ENCODE data around the gene CREBL2. TPM values are rescaled to one million over a fixed set of nuclear protein-coding genes. Genes with fewer than 3 reads are reported as not detected.

Gene CREBL2
- total RNA-seq, 2 experiments from 2014 or later, result 3.4 to 4.3 TPM

GRCh38 chr12:12673296-12673695, 61.6 kb downstream of the CREBL2 start:
- intact Hi-C loops (cut with micrococcal nuclease; ENCODE audit: unreplicated experiment), result no loop called here
- H2AFZ ChIP-seq (ENCODE audit: low read length), result no peak overlapping the region
- H3K27ac ChIP-seq (ENCODE audit: low read depth, low read length, poor library complexity, severe bottlenecking), result no peak overlapping the region
- H3K9me3 ChIP-seq (ENCODE audit: low read length), result no peaks in the 10 kb centered on the region
- no peaks in the 10 kb centered on the region for H3K9me2 ChIP-seq (ENCODE audit: insufficient read depth, low read length)
- TF ChIP-seq CTCF (conservative IDR thresholded peaks at IDR 0.05; ENCODE audit: low read length) (no peak), EZH2phosphoT487 (IDR thresholded peaks at IDR 0.05; ENCODE audit: borderline replicate concordance, low read depth, low read length) (no peak)
- no peak for DNase-seq (ENCODE audit: low spot score)
- H3K79me2 ChIP-seq (ENCODE audit: insufficient read depth, low read depth, low read length), result no peaks in the 10 kb centered on the region
- ChIA-PET POLR2A (no interaction called here), CTCF (ENCODE audit: unreplicated experiment) (no interaction called here)
- H3K4me3 ChIP-seq (ENCODE audit: low read depth, low read length, poor library complexity, severe bottlenecking), result no peak overlapping the region
- no peak overlapping the region for H3K4me2 ChIP-seq (ENCODE audit: low read length)
- no peaks in the 10 kb centered on the region for H3K36me3 ChIP-seq (ENCODE audit: insufficient read depth, low read length)
- no peaks in the 10 kb centered on the region for H4K20me1 ChIP-seq (ENCODE audit: insufficient read depth, low read length)
- BruUV-seq (replicated peaks), result no TSS peak
- H3K4me1 ChIP-seq (ENCODE audit: insufficient read depth, low read length, poor library complexity, severe bottlenecking), result no peaks in the 10 kb centered on the region

GRCh38 chr12:12676605-12677004, 64.9 kb downstream of the CREBL2 start:
- CTCF ChIA-PET (ENCODE audit: unreplicated experiment), result no interaction called here
- BruUV-seq (replicated peaks), result no TSS peak

More at GRCh38 chr12:12676605-12677004, 64.9 kb downstream of the CREBL2 start:
- Histone ChIP-seq H3K79me2 (ENCODE audit: insufficient read depth, low read depth, low read length) (no peaks in the 10 kb centered on the region), H3K36me3 (ENCODE audit: insufficient read depth, low read length) (no peaks in the 10 kb centered on the region), H3K27ac (ENCODE audit: low read depth, low read length, poor library complexity, severe bottlenecking) (no peak overlapping the region), H3K9me3 (ENCODE audit: low read length) (no peaks in the 10 kb centered on the region), H2AFZ (ENCODE audit: low read length) (no peak overlapping the region), H4K20me1 (ENCODE audit: insufficient read depth, low read length) (no peaks in the 10 kb centered on the region), H3K4me3 (ENCODE audit: low read depth, low read length, poor library complexity, severe bottlenecking) (no peak overlapping the region), H3K9me2 (ENCODE audit: insufficient read depth, low read length) (no peaks in the 10 kb centered on the region), H3K4me2 (ENCODE audit: low read length) (no peak overlapping the region), H3K4me1 (ENCODE audit: insufficient read depth, low read length, poor library complexity, severe bottlenecking) (no peaks in the 10 kb centered on the region)
- TF ChIP-seq EZH2phosphoT487 (IDR thresholded peaks at IDR 0.05; ENCODE audit: borderline replicate concordance, low read depth, low read length) (no peak), CTCF (conservative IDR thresholded peaks at IDR 0.05; ENCODE audit: low read length) (no peak)
- POLR2A ChIA-PET, result interaction anchor here (0.5 kb wide), 1 partner anchor 174 kb away, joined by 4 read pairs; no protein-coding TSS in a partner anchor
- intact Hi-C loops (cut with micrococcal nuclease; ENCODE audit: unreplicated experiment), result no loop called here
- DNase-seq (ENCODE audit: low spot score), result no peak

Data from OCI-LY7 (cell line).